Cardiac fibroblast (primary cell): Measurements from ENCODE around the gene VPS72.
A peak's percentile ranks its signal among the peaks of the same experiment; 100 is the strongest.

Experiments
- DNase-seq, 2 donors: peaks; one replicate each; pipeline versions ENCODE4 v3.0.0 to v3.0.0-alpha.2; 2010; ENCODE audit warnings: low read depth in 2 of 2
- H3K4me3 ChIP-seq, 2 donors: replicated peaks in 1 of 2; 1 replicate in 1 of 2; 2 replicates in 1 of 2; pipeline ENCODE4 v1.5.1; 2011; ENCODE audit warnings: low read depth in 2 of 2, low read length in 2 of 2, mild to moderate bottlenecking in 2 of 2, moderate library complexity in 1 of 2
- TF ChIP-seq, protein P1 (sequence below): IDR thresholded peaks from one replicate; pipeline ENCODE4 v1.5.1; 2011; ENCODE audit warnings: low read depth, mild to moderate bottlenecking, low read length, inconsistent platforms

VPS72 gene

DNA sequence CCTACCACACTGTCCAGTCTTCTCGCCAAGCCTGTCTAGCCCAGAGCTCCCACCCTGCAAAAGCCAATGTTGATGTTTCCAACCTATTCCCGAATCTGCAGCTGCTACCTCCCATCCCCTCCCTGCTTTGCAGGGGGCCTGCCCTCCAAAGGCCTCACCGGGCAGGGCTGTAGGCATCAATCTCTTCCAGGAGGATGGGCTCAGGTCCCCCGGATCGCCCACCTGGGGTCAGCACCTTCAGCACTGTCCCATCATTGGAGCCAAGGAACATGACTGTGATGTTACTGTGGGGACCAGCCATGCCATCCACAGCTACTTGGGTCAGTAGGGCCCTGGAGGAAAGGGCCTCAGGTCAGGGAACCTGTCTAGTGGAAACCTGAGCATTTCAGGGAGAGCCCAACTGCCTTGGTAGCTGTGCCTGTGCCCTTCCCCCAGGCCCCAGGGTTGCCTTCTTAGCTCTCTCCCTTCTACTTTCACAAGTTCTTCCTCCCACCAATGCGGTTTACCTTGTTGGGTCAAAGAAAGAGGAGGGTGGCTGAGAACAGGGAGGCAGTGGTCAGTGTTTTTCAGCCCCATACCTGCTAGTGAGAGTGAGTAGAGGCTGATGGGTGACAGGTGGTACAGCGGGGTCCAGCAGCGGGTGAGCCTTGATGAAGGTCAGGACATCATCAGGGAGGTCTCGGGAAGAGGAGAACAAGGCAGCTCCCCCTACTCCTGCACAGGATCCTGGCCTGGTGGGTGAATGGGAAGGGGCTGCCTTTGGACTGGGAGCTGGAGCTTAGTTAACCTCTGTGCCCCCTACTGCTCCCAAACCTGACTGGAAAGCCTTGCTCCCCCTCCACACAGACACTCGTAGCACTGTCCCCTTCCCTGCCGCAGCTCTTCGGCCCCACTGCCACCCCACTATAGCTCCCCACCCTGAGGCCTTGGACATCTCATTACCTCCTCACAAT, 54.3 kb downstream of the VPS72 start:
- H3K4me3 ChIP-seq = no peak overlapping the region
- TF ChIP-seq, protein P1, sequence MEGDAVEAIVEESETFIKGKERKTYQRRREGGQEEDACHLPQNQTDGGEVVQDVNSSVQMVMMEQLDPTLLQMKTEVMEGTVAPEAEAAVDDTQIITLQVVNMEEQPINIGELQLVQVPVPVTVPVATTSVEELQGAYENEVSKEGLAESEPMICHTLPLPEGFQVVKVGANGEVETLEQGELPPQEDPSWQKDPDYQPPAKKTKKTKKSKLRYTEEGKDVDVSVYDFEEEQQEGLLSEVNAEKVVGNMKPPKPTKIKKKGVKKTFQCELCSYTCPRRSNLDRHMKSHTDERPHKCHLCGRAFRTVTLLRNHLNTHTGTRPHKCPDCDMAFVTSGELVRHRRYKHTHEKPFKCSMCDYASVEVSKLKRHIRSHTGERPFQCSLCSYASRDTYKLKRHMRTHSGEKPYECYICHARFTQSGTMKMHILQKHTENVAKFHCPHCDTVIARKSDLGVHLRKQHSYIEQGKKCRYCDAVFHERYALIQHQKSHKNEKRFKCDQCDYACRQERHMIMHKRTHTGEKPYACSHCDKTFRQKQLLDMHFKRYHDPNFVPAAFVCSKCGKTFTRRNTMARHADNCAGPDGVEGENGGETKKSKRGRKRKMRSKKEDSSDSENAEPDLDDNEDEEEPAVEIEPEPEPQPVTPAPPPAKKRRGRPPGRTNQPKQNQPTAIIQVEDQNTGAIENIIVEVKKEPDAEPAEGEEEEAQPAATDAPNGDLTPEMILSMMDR = no peak
- DNase-seq = no peak

DNA sequence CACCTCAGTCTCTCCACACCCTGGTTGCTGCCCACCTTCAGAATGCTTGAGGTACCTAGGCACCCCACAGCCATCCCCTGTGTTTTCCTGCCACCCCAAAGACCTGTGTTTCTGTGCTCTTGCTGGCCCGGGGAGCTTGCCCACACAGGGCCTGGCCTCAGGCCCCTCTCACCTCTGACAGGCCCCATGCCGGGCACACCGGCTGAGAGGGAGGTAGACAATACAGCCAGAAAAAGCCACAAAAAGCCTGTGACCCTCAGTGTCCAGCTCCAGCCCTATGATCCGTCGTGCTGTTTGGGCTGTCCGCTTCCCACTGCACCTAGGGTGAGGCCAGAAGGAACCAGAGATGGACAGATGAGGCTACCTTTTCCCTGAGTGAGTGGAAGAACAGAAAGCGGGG, 55.0 kb downstream of the VPS72 start:
- TF ChIP-seq, protein P1 = no peak
- H3K4me3 ChIP-seq = no peak overlapping the region
- no peak for DNase-seq

DNA sequence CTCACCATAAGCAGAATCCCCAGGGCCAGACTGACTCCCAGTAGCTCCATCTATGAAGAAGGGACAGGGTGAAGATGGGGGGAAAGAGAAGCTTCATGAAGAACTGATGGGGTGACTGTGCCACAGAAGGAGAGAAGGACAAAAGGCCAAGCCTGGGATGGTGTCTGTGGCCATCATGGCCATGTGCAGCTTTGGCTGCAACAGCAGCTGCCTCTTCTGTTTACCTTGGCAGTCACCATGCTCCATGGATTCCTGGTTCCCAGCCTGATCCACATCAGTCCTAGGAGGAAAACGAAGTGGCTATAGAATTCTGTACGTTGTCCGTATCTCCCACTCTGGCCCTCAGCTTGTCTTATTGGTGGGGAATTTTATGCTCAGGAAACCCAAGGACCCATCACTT, 55.6 kb downstream of the VPS72 start:
- TF ChIP-seq, protein P1 = no peak
- H3K4me3 ChIP-seq = no peak overlapping the region
- DNase-seq = no peak

DNA sequence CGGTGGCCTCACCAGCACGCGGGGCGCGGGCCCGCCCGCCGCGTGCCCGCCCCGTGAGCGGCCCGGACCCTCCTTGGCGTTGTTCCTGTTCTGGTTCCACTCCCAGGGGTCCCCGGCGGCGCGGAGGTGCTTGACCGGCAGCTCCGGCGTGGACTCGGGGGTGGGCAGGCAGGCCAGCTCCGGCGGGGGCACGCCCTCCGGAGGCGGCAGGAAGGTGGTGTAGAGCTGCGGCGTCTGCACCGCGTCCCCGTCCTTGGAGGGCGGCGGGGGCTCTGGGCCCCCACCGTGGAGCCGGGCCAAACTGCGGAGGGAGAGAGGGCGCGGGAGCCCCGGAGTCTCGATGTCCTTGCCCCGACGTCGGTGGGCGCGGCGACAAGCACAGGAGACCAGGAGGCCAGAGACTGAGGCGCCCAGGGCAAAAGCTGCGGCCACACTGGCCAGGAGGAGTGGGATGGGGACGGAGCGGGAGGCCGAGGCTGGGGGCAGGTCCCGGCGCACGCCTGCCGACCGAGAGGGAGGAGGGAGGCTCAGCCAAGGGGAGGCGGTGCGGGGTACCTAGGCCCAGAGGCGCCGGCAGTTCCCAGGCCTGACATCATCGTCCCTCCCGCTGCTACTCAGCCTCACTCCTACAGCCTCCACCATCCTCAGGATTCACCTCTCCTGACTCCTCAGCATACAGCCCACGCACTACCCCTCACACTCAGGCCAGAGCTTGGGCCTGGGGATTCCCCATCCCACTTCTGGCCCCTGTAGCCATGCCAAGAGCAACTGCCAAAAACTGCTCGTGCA, 56.8 kb downstream of the VPS72 start:
- DNase-seq = no peak
- no peak overlapping the region for H3K4me3 ChIP-seq
- TF ChIP-seq, protein P1 = no peak

DNA sequence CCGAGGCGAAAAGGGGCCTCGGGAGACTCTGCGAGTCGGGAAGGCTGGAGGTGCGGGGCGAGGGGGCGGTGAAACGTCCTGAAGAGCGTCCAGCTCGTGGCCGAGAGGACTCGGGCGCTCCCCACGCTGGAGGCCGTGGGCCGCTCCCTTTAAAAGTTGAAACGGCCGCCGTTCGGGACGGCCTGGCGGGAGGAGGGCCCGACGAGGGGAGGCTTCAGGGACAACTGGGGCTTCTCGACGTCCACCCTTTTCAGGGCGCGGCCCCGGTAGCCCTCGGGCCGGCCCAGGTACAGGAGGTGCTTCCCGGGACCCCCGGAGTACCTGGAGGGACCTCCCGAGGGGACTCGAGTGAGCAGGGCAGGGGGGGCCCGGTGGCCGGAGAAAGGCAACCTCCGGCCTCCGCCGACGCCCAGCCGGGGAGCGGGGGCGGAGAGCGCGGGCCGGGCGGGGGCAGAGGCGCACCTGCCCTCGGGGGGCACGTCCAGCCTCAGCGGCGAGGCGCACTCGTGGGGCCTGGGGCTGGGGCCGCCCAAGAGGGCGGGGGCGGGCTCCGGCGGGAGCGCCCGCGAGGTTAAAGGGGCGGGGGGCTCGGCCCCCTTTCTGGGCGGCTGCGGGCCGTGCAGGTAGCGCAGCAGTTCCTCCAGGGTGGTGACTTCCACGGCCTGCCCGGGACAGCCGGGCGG, 57.5 kb downstream of the VPS72 start:
- no peak for DNase-seq
- H3K4me3 ChIP-seq = no peak overlapping the region

DNA sequence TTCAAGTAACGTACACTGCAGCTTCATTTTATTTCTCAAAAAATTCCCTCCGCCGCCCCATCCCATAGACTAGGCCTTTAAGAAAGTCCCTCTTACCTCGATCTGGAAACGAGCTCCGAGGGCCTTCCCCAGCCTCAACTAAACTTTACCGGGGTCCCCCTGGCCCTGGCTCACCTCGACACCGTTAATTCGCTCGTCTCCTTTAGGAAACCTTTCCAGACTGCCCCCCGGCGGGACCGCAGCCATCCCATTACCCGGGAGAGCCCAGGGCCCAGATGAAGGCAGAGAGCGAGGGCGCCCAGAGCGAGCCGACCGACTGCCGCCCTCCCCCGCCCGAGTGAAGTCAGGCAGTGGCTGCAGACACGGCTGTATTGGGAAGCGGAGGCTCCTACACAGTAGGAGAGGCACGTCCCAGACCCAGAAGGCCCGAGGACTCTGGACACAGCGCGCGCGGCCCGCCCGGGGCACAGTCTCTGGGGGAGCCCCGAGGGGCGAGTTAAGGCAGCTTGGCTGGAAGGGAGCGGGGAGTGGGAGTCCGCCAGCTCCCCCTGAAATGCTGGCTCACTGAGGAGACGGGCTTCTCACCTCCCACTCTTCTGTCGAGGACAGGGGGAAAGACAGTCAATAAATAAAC, 58.2 kb downstream of the VPS72 start:
- H3K4me3 ChIP-seq = peak overlapping the region; percentile 22 to 34
- DNase-seq = peak; percentile 17 to 27
- TF ChIP-seq, protein P1 = no peak

More for the DNA sequence above, 57.5 kb downstream of the VPS72 start:
- TF ChIP-seq, protein P1 = no peak
